Activated T-cell treated with anti-CD3 and anti-CD28 coated beads for 24 hours (primary cell): ENCODE measurements around the gene TTC27.
"Not testable (repeated sequence)": the region's sequence is repeated elsewhere in the genome, so short reads cannot be mapped to it uniquely, and the experiment has no call there.

Experiments
- DNase-seq: peaks from one replicate; pipeline ENCODE4 v3.0.0-alpha.2; 2020; ENCODE audit warnings: low read depth

TTC27 gene

GRCh38 chr2:32807662-32808061 is 179.8 kb downstream of the TTC27 start:
- no peak for DNase-seq

- DNase-seq, result no peak
Observed at GRCh38 chr2:32810909-32811495, 183.2 kb downstream of the TTC27 start.

DNA sequence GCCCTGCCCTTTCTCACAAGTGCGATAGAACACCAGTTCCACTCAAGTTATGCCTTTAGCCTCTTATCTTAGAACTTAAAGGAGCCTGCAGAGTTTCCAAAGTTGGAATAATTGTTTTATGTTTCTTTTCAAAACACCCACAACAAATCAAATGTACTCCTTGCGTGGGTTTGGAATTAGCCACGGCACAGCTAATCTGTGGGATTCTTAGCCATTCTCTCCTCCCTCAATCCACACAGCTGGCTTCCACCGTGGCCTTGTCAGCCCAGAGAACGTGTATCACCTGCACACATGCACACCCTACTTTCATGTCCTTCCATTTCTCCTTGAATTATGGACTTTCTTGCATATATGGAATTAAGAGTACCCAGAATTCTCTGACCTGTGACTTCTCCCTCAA is 183.8 kb downstream of the TTC27 start:
- DNase-seq, result no peak

DNA sequence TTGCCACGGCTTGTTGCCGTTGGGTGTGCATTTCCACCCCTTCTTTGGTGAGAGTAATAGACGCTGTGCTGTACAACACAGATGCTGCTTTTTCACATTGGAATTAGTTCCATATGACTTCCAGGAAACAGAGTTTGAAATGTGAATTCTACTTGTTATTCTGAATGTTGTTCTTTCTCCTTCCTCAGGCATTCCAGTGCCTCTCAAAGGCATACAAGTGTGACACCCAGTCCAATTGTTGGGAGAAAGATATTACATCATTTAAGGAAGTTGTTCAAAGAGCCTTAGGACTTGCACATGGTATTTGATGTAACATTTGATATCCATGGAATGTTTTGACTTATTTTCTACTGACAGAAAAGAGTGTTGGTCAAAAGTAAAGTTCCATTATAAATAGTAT is 184.5 kb downstream of the TTC27 start:
- no peak for DNase-seq

DNA sequence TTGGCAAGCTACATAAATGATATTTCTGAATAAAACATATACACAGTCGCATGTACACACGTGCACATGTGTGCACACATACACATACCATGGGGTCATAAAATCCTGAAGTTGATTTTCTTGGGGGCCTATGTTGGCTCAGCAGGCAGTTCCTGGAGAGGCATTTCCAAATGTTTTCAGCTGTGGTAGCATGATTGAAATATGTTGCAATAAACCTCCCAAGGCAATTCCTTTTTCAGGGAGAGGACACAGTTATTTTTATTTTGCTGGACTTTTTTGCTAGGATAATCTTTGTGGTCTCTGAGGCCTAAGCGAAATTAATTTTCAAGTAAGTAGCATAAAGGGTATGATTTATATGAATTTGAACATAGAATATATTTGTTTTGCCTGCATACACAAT is 192.2 kb downstream of the TTC27 start:
- no peak for DNase-seq

DNA sequence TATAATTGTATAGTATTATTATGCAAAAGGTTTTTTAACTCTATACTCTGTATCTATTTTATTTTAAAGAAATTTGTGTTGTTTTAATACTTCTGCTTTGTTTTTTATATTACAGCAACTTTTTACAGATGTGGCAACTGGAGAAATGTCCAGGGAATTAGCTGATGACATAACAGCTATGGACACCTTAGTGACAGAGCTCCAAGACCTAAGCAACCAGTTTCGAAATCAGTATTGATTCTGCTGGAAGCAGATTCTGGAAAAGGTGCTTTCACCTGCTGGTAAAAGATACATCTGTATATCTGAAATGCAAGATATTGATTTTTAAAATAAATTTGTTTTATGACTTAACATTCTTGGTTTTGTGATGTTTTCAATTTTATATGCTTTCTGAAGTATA is 192.9 kb downstream of the TTC27 start:
- no peak for DNase-seq

- no peak for DNase-seq
Observed at GRCh38 chr2:32824070-32824809, 196.4 kb downstream of the TTC27 start.

DNA sequence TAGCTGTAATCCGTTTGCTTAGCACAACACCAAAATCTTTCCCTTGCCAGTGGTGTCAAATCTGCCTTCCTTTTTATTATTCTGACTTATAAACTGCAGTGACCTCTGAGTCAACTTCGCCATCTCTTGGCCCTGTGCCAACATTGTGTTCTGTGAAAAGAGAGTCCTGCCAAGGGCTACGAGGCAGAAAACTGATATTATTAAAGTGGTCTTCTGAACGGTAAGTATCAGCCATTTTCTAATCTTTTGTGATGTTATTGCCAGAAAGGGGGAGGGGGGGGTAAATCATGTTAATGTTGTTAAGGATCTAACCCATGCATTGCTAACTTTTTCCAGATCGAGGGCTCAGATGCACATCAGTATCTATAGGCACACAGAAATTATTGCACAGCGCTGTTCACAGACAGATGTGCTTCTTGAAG is 197.5 kb downstream of the TTC27 start:
- DNase-seq, result no peak

DNA sequence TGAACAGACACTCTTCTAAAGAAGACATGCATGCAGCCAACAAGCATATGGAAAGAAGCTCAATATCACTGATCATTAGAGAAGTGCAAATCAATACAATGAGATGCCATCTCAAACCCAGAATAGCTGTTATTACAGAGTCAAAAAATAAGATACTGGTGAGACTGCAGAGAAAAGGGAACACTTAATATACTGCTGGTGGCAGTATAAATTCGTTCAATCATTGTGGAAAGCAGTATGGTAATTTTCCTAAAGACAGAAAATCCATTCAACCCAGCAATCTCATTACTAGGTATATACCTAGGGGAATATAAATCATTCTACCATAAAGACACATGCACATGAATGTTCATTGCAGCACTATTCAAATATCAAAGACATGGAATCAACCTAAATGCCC is 202.3 kb downstream of the TTC27 start:
- DNase-seq, result no peak

DNA sequence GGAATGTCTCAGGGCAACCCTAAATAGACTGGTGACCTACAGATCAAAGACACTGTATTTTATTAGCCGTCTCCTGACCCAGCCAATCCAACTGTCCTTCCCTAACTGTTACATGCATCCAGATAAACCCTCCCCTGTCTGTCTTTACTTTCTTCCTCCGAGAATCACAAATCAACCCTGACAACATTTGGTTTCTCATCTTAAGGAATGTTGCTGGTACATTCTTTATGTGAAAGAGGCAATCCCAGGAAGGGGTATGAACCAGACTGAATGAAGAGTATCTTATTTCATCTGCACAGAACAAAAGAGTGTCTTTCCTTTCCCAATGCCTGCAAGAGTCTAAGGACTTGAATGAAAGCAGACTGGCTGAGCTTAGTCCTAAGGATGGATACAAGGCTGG is 205.0 kb downstream of the TTC27 start:
- no peak for DNase-seq

- DNase-seq, result no peak
Observed at GRCh38 chr2:32833709-32834108, 205.9 kb downstream of the TTC27 start.

DNA sequence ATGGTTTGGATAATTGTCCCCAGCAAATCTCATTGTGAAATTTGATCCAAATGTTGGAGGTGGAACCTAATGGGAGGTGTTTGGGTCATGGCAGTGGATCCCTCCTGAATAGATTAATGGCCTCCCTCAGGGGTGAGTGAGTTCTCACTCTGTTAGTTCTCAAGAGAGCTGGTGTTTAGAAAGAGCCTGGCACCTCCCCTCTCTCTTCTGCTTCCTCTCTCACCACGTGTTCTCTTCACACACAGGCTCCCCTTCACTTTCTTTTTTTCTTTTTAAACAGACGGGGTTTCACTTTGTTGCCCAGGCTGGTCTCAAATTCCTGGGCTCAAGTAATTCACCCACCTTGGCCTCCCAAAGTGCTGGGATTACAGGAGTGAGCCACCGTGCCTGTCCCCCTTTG is 207.3 kb downstream of the TTC27 start:
- DNase-seq, result no peak

DNA sequence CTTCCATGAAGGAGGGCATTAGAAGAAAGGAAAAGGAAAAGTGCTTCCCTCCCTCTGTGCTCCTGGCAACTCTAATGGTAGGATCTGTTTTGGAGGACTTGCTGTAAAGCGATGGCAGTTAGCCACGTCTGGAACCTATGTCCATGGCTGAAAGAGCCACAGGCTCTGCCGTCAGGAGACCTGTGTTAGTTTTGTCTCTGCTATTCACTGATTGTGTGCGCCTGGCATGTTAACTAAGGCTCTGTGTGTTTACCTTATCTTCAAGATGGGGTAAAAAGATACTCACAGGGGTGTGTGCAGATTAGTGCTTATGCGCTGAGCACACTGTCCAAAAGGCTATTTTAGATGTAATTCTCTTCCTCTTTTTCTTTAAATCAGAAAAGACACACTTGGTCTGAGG is 209.1 kb downstream of the TTC27 start:
- DNase-seq, result no peak

GRCh38 chr2:32838418-32838817 is 210.6 kb downstream of the TTC27 start:
- DNase-seq, result no peak

DNA sequence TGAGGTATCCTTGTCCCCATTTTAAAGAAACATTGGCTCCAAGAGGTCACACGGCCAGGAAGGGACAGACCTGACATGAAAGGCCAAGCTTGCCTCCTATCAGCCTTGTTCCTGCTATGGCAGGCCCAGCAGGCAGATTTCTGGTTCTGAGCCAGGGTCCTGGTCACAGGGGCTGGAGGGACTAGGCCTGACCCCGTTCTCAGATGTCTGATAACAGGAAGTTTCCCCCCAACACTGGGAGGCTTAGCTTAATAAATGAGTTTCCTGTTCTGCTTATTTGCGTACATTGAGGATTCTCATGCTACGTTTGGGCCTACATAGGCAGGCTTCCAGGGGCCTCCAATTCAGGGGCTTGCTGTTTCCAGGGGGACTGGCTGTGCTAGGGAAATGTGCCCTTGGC is 211.1 kb downstream of the TTC27 start:
- DNase-seq, result no peak

DNA sequence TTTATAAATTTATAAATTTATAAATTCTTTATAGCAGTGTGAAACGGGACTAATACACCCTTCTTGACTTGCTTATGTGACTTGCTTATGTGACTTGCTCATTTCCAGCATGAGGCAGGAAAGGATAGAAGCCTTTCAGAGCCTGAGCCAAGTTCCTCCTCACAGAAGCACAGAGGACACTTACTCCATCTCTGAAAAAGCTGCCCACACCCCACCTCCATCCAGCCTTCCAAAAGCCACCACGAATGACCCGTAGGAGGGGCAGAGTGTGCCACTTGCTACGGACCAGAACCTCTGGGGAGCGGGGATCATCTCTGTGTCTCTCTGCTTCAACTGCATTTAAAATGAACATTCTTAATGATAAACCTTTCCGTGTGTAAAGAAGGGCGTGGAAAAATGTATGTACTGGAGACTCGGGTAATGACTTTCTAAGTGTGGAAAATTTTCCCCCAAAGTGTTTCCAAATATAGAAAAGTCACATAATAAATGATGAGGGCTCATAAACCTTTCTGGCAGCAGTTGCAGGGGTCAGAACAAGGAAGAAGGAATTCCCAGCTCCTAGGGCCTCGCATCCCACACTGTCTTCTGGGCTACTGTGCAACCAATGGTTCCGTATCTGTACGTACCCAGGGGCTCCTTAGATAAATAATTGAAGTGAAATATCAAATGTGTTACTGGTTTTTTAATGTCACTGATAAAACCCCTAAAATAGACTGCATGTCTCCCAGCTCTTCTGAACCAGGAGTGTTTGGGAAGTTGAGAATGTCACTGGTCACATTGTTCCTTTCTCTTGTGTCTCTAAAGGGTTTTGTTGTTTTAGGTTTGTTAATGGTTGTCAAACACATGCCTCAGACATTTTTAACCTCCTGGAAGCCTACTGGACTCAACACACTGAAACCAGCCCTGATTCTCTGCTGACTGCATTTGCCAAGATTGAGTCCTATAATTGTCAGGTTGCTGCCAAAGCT is 214.4 kb downstream of the TTC27 start:
- no peak for DNase-seq

GRCh38 chr2:32843699-32844098 is 215.8 kb downstream of the TTC27 start:
- no peak for DNase-seq

GRCh38 chr2:32844253-32844652 is 216.4 kb downstream of the TTC27 start:
- no peak for DNase-seq

DNA sequence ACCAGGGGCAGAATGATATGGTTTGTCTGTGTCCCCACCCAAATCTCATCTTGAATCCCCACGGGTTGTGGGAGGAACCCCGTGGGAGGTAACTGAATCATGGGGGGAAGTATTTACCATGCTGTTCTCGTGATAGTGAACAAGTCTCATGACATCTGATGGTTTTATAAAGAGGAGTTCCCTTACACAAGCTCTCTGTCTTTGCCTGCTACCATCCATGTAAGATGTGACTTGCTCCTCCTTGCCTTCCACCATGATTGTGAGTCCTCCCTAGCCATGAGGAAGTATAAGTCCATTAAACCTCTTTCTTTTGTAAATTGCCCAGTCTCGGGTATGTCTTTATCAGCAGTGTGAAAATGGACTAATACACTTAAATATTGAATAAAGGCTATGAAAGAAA is 218.4 kb downstream of the TTC27 start:
- not testable (repeated sequence) for DNase-seq

GRCh38 chr2:32847734-32848133 is 219.9 kb downstream of the TTC27 start:
- no peak for DNase-seq

- DNase-seq, result no peak
Observed at GRCh38 chr2:32849456-32850194, 221.8 kb downstream of the TTC27 start.

DNA sequence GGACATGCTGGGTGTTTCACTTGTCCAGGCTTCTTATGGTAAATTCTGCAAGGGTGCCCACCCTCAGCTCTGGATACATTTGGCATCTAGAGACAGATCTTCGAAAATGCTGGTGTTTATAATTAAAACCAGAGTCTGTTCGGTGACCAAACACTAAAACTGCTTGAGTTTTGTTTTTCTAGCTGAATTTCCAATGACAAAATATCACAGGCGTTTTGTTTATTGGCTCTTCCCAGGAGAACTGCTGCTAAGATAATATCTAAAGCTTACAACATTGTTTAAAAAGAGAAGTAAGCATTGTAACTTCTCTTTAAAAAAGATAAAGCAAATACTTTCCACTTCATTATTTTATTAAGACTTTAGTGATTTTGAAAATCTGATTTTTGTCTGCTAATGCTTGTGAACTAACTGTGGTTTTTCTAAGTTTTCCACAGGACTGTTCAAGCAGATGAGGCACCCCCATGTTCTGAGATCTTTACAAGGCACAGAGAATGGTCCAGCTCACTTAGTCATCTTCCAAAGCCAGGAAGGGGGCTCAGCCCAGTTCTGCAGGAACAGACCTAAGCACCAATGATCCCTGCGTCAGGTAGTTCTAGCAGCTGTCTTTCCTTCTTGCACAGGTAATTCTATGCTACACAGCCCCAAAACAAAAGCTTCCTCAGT is 224.1 kb downstream of the TTC27 start:
- DNase-seq, result no peak
